GM12873 (cell line): Measurements from ENCODE around the gene DKC1.

Experiments
- TF ChIP-seq, protein P1 (sequence below): IDR thresholded peaks from 2 replicates; pipeline ENCODE4 v1.5.1; 2012; ENCODE audit warnings: low read depth, mild to moderate bottlenecking, moderate library complexity, low read length, control low read depth; ENCODE audit not compliant: insufficient read depth; ENCODE audit errors: missing control alignments

The DKC1 gene

DNA sequence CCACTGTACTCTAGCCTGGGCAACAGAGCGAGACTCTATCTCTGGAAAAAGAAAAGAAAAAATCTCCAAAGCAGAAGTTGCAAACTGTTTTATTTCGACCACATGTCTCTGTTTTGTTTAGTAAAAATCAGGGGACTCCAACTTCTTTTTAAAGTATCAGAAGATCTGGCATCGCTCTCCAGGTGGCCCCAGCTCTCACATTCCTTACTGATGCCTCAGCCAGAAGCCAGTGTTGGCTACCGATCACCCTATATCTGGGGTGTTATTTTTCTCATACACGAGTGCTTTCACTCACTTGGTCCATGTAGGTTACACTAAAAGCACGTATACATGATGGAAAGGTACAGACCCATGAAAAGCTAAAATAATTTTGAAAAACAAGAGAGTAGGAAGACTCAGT is 34.3 kb downstream of the DKC1 start:
- TF ChIP-seq, protein P1, sequence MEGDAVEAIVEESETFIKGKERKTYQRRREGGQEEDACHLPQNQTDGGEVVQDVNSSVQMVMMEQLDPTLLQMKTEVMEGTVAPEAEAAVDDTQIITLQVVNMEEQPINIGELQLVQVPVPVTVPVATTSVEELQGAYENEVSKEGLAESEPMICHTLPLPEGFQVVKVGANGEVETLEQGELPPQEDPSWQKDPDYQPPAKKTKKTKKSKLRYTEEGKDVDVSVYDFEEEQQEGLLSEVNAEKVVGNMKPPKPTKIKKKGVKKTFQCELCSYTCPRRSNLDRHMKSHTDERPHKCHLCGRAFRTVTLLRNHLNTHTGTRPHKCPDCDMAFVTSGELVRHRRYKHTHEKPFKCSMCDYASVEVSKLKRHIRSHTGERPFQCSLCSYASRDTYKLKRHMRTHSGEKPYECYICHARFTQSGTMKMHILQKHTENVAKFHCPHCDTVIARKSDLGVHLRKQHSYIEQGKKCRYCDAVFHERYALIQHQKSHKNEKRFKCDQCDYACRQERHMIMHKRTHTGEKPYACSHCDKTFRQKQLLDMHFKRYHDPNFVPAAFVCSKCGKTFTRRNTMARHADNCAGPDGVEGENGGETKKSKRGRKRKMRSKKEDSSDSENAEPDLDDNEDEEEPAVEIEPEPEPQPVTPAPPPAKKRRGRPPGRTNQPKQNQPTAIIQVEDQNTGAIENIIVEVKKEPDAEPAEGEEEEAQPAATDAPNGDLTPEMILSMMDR, result no peak

DNA sequence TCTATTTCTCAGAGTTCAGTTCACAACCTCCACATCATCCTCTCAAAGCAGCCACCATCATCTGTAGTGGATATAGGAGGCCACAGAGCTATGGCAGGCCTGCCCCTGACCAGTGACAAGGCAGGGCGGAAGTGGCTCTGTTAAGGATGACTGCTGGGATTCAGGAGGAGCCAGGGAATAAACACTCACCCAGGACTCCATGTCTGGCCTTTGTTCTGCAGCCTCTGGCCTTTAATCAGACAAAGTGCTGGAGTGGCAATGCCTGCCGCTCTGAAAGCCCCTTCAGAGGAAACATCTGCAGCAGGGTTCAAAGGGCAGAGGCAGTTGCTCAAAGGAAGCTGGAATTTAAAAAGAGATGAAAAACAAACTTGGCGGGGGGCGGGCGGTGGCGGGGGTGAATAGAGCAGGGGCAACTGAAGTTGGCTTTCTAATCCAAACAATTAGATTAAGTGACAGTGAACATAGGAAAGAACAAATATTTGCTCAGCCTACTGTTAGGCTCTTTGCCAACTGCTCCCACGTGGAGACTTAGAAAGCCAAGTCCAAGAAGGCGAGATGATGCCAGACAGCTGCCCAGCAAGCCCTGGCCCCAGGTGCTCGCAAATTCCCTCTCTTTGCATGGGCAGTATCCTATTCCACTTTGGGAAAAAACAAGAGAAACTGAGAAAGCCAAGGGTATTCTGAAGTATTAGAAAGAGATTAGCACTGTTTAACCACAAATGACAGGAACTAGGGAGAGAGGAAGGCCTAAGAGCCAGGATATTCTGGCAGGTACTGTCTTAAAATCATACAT is 37.1 kb downstream of the DKC1 start:
- TF ChIP-seq, protein P1, result no peak

DNA sequence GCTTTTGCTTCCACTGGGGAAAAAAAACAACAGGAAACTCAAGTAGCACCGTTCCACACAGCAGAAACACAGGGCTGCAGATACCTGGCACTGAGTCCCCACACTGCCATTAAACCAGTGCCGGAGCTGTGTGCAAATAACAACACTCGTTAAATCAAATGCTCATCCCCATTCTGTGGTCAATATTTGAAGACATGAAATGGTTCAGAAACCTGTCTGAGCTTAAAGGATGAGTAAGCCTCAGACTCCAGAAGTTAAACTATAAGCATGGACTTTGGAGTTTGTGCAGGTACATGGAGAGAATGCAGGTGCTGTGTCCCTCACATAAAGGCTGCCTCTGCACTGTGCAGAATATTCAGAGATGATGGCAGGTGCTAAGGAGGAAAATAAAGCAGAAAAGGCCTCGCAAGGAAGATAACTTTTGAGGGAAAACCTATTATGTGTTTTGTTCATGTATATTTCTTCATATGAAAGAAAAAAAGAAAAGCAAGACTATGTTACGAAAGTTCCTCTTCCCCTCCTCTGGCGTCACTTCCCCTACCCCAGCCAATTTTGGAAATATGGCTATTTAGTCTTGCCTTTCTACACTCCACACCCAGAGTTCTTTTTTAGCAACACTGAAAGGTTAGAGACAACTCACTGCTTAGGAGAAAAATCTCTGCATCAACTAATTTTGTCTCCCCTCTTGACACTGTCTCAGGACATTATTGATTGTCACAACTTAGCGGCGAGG is 38.0 kb downstream of the DKC1 start:
- TF ChIP-seq, protein P1, result no peak

DNA sequence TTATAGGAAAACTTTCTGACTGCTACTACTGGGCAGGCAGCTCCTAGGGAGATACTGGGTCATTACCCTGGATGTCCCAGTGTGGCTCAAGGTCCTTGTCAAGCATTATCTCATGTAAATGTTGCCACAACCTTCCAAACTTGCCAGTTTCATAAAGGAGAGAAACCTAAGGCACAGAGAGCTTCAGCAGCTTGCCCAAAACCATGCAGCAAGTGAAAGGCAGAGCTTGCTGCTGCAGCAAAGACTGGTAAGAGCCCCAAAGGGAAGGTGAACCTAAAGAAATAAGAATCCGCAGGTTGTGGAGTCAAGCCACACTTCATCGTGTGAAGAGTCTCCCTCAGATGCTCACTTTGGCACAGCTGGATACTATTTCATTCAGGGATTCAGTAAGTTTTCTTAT is 40.3 kb downstream of the DKC1 start:
- TF ChIP-seq, protein P1, result no peak

DNA sequence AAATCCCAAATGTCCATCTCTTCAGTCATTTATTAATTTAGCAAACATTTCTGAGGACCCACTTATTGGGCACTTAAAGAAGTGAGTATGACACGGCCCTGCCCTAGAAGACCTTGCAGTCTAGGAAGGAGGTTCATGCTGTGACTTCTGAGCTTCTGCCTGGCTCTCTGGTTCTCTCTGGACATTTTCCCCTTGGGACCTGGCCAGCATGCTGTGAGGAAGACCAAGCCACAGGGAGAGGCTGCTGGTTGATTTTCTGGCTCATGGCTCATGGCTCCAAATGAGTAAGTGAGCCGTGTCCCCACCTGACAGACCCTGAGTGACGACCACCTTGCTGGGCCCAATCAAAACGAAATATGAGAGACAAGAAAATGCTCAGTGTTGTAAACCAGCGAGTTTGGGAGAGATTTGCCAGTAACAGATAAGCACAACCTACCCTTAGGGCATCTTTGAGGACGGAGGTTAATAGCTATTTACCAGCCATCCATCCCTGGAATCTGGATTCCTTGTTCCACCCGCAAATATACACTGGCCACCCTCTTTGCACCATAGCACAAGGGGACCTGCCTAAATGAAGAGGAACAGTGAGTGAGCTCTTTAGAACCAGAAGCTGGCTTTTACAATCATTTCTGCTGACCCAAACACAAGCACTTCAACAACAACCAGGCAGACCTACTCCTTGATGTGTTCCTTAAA is 41.7 kb downstream of the DKC1 start:
- TF ChIP-seq, protein P1, result no peak

DNA sequence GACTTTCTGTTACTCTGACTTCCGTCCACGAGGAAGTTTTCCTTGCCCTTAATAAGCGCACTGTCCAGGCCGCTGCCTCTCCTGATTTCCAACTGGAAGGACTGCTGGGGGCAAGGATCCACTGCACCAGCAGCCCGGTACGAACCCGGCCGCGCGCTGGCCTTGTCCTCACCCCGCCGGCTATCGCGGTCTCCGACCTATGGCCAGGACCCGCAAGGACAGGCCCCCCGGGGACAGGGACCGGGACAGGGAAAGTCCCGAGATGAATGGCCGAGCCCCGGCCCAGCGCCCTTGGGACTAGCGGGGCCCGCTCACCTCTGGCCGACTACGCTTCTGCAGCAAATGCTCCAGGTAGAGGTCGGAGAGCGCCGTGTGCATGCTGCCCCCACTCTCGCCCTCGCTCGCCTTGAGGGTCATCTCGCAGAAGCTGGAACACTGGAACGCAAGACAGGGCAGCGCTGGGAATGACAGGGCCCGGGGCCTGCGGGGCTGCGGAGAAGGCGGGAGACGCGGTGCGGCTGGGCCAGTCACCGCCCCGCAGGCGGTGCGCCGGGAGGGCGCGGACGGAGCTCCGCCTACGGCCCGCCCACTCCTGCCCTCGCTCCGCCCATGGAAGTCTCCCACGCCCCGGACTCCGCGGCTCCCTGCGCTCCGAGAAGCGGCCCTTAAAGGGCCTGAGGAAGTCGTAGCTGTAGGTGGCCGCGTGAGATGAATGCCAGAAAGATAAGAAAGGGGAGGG is 42.5 kb downstream of the DKC1 start, which contains the start of gene MPP1:
Gene MPP1 (minus strand): TSS at position 529 of the 739 bp plus-strand sequence. CDS start 112 bp downstream, at position 417.
- TF ChIP-seq, protein P1, result no peak
